GM15510 (cell line): Measurements from ENCODE around the gene FAM151A.

Experiments used
- POLR2A ChIP-seq: IDR thresholded peaks from 3 replicates; pipeline ENCODE4 v1.6.1; 2011; ENCODE audit warnings: borderline replicate concordance; ENCODE audit not compliant: insufficient read length; ENCODE audit errors: extremely low read depth

FAM151A gene

DNA sequence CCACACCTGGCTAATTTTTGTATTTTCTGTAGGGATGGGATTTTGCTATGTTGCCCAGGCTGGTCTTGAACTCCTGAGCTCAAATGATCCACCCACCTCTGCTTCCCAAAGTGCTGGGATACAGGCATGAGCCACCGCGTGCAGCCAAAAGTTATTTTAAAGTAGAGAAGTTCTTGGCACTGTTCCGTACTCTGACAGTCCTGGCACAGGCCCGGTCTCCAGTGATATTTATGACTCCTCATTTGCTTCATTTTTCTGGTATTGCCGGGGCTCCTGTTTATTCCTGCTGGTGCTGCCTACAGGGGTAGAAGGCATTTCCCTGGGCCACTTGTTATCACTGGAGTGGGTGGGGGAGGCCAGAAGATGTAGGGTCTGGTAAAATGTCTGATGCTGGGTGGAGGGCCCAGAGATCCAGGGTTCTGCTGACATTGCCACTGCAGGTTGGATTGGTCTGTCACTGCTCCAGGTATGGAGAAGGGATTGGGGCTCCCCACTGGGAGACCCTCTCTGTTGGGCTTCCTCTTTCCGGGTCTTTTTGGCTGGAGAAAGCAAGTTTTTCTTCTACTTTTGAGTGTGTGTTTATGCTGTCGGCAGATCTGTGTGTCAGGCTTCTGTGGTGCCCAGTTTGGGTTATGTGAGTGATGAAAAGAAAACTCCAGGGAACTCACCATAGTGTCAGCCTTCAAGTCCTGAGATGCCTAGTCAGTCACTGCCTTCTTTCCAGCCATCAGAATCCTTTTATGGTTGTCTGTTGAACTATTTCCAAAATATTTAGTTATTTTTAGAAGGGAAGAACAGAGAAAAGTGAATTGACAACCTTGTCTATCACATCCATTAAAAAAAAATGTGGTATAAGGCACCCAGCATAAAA lies 22.7 kb upstream of the FAM151A start:
- TF ChIP-seq POLR2A = no peak

GRCh38 chr1:54643736-54644135 lies 20.4 kb upstream of the FAM151A start:
- no peak for TF ChIP-seq POLR2A

- no peak for TF ChIP-seq POLR2A
Observed at GRCh38 chr1:54640863-54641836, 17.8 kb upstream of the FAM151A start, which contains the start of gene MROH7. Gene MROH7 (plus strand): TSS chr1:54641786. CDS start chr1:54652927, 11,141 bp downstream.

DNA sequence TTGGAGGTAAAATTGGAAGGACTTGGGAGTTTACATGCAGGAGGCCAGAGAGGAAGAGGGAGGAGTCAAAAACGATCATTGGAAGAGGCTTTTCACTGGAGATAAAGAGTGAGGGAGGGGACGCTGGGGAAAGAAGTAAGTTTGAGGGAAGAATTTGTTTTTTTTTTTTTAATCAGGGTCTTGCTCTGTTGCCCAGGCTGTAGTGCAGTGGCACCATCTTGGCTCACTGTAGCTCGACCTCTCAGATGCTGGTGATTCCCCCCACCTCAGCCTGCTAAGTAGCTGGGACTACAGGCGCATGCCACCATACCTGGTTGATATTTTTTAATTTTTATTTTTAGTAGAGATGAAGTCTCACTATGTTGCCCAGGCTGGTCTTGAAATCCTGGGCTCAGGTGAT lies 17.0 kb upstream of the FAM151A start:
- no peak for TF ChIP-seq POLR2A

DNA sequence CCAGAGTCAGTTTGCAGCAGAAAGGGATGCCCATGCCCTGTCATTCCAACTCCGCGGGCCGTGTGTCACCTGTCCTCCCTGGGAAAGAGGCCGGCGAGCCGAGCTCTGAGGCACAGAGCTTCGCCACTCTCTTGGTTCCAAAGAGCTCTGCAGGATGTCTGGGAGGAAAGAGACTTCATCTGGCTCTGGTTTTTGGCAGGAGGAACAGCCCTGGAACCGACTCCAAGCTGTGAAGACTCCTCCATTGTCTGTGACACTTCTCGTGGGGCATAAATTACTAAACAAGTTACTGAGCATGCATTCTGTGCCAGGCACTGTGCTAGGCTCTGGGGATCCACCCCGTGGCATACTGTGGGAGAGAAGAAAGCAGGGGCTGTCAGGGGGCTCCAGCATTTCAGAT lies 3.9 kb upstream of the FAM151A start:
- no peak for TF ChIP-seq POLR2A

DNA sequence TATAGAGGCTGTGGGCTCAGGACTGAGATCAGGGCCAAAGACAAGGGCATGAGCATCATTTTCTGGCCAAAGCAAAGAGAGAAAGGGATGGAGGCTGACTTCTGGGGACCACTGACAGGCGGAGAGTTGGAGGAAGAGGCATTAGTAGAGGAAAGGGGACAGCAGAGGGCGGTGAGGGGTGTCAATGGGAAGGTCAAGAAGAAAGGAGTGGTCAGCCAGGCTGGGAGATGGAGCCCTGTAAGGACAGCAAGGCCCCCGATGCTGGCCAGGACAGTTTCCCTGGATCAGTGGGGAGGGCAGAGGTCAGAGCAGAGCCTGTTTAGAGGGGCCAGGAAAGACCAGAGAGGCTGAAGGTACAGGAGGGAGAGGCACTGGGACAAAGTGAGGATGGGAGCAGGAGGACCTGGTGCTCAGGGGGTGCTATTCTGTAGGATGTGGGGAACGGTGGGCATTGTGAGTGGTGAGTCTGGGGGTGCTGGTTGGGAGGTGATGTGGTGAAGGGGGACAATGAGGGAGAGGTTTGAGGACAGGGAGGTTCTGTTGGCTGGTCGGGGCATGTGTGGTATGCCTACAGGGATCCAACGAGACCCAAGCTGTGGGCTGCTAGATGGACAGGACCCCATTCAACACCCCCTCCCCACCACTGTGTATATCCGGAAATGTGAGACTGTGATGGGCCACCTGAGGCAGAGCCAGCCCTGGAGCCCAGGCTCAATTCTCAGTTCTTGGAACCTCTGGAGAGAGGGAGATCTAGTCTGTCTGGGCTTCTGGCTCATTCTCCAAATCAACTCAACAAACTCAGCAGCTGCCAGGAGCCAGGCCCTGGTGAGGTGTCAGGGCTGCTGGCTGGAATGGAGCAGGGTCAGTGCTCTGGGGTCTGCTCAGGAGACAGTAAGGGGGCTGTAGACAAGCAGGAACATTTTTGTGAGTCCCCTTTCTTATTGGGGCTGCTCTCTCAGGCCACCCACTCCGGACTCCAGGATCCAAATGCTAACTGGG lies 1.4 kb upstream of the FAM151A start:
- no peak for TF ChIP-seq POLR2A

- no peak for TF ChIP-seq POLR2A
Observed at GRCh38 chr1:54619749-54620148, 3.6 kb downstream of the FAM151A start.

GRCh38 chr1:54615531-54616279 lies 7.6 kb downstream of the FAM151A start:
- TF ChIP-seq POLR2A = no peak

DNA sequence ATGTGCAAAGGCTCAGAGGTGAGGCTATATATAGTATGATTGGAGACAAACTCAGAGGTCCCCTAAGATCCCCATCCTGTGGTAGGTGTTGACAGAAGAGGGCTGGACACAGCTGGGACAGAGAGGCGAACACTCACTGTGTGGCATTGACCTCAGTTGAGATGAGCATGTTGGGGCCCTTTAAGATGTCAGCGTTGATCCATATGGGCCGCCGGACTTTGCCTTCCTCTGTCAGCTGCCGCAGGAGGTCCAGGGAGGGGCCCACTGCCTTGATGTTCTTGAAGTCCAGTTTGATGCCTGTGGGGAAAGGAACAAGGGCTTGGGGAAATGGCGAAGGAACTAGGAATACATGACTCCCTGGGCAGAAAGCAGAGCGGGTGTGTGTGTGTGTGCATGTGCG lies 8.8 kb downstream of the FAM151A start:
- no peak for TF ChIP-seq POLR2A

- no peak for TF ChIP-seq POLR2A
Observed at GRCh38 chr1:54614024-54614423, 9.3 kb downstream of the FAM151A start.

- TF ChIP-seq POLR2A = no peak
Observed at GRCh38 chr1:54611621-54612020, 11.7 kb downstream of the FAM151A start.

GRCh38 chr1:54610601-54611580 lies 12.4 kb downstream of the FAM151A start:
- no peak for TF ChIP-seq POLR2A
